GM19468 (cell line): Measurements from ENCODE around the gene MCUB.

Experiments used
- ATAC-seq: cut with Tn5 transposase; IDR thresholded peaks from one replicate; pipeline ENCODE4 v1.9.1; 2021; ENCODE audit warnings: mild to moderate bottlenecking, moderate library complexity, moderate number of reproducible peaks; ENCODE audit not compliant: unreplicated experiment; ENCODE audit errors: extremely low read depth

Gene MCUB

GRCh38 chr4:109622626-109623025 is 62.6 kb downstream of the MCUB start:
- ATAC-seq: no peak

GRCh38 chr4:109624536-109624935 is 64.5 kb downstream of the MCUB start:
- ATAC-seq: no peak

- no peak for ATAC-seq
Measured at GRCh38 chr4:109627361-109627760, 67.3 kb downstream of the MCUB start.

DNA sequence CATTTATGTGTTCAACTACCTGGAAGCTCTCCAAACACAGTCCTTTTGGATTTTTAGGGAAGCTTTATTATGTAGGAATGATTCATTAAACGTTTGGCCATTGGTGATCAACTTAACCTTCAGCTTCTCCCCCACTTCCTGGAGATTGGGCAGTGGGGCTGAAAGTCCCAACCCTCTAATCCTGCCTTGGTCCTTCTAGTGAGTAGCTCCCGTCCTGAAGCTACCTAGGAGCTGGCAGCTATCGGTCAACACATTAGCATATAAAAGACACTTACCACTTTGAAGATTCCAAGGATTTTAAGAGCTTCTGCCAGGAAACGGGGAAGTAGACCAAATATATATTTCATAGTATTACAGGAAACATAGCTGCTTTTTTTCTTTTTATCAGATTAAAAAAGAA is 69.7 kb downstream of the MCUB start:
- no peak for ATAC-seq

- ATAC-seq: no peak
Measured at GRCh38 chr4:109631532-109632108, 71.6 kb downstream of the MCUB start.

- no peak for ATAC-seq
Measured at GRCh38 chr4:109640644-109641043, 80.6 kb downstream of the MCUB start.

- ATAC-seq: no peak
Measured at GRCh38 chr4:109645874-109646710, 86.0 kb downstream of the MCUB start.

- ATAC-seq: peak; percentile 49
Measured at GRCh38 chr4:109648266-109648996, 88.4 kb downstream of the MCUB start.

GRCh38 chr4:109648997-109649575 is 89.0 kb downstream of the MCUB start:
- no peak for ATAC-seq

DNA sequence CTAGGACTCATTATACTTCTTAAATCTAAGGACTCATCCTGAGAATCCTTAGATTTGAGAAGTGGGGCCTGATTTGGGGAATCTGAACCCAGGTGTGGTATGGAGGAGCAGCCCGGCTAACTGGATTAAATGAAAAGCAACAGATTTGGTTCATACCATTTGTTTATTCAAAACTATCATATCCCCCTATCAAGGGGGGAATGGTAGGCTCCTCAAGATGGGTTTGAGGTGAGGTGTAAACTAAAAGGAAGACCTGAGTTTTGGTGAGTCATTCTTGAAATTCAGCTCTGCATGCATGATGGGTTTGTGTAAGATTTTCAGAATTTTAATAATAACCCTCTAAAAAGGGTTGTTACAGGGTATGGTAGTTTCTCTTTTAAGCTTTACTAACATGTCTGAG is 89.8 kb downstream of the MCUB start:
- peak; percentile 67 for ATAC-seq

GRCh38 chr4:109655396-109655795 is 95.3 kb downstream of the MCUB start:
- no peak for ATAC-seq

DNA sequence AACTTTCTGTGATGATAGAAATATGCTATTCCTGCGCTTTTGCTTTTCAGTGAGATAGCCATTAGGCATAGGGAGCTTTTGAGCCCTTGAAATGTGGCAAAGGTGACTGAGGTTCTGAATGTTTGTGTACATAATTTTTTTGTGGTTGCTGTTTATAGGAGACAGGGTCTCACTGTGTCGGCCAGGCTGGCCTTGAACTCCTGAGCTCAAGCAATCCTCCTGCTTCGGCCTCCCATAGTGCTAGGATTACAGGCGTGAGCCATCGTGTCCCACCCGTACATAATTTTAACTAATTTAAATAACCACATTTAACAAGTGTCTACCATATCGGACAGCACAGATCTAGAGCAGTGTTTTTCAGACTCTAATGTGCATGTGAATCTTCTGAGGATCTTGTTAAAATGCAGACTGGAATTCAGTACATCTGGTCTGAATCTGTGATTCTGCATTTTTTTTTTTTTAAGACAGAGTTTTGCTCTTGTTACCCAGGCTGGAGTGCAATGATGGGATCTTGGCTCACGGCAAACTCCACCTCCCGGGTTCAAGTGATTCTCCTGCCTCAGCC is 97.9 kb downstream of the MCUB start:
- ATAC-seq: no peak

DNA sequence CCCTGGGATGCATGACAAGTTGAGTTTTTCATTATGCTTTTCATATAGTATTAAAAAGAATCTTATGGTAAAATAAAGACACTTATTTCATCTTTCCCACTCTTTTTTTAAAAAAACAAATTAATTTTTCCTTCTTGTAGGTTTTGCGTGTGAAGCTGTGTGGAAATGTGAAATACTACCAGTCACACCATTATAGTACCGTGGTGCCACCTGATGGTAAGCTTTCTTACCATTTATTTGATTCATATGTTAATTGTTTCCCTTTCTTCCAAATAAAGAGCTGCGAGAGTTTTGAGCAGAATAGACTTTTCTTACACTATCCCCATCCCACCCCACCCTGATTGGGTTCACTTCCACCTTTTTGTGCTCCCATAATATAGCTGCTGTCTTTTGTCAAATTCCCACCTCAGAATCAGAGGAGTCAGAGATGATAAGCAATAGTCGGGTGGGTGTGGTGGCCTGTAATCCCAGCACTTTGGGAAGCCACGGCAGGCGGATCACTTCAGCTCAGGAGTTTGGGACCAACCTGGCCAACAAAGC is 98.9 kb downstream of the MCUB start:
- ATAC-seq: no peak

GRCh38 chr4:109662116-109662515 is 102.1 kb downstream of the MCUB start:
- no peak for ATAC-seq

DNA sequence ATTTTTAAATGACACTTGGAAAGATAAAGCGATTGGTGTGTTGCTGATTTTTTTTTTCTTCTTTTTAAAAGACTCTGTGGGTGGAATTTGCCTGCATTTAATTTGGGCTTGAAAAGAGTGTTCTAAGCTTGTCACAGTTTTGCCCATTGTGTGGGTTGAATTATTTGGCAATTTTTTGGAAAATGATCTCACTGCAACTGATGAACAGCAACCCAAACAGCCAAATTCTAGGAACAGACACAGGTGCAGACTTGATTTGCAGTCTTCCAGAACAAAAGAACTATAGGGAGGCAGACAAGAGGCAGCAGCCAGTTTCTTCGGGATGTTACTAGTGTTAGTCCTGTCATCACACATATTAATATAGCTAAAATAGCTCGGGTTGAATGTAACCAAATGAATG is 102.7 kb downstream of the MCUB start:
- no peak for ATAC-seq

GRCh38 chr4:109665783-109666485 is 105.9 kb downstream of the MCUB start:
- ATAC-seq: no peak

- ATAC-seq: no peak
Measured at GRCh38 chr4:109671350-109671749, 111.3 kb downstream of the MCUB start.

DNA sequence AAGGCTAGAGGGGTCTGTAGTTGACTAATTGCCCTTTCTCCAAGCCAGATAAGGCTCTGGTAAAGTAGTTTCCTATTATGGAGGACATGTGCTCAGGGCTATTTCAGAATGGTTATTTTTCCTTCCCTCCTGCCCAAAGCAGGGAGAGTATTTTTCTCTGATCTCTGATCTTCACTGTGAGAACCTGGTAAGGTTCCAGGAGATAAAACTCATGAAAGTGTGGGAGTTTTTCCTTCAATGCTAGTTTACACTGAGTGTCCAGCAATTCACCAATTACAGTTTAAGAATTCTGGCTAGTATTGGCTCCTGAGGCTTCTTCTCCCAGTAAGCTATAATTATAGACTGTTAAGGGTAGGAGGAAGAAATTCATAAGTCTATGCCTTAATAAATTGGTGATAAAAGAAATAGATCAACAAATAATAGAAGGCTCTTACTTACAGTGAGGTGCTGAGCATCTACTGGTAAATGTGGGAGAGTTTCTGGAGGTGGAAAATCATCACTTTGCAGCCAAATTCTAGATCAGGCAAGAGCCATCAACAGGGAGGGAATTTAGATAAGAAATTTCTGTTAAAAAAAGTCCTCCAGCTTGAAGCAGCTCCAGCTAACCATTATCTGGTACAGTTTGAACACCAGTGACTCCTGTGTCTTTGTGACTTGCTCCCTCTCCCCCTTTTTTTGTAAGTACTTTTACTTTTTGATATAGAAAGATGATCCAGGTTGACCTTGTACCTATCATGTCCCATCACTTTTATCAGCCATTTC is 112.3 kb downstream of the MCUB start:
- ATAC-seq: no peak

GRCh38 chr4:109673303-109673702 is 113.3 kb downstream of the MCUB start:
- no peak for ATAC-seq
